K562 (cell line): ENCODE results near the gene ABCD3. TPM values are rescaled to one million over a fixed set of nuclear protein-coding genes. Genes with fewer than 3 reads are reported as not detected.

ENCODE experiments used
- BRD9 ChIP-seq: fragments of 450-650 bp; IDR thresholded peaks from 2 replicates; pipeline ENCODE4 v1.6.1; 2018; ENCODE audit warnings: low read depth; ENCODE audit not compliant: partially characterized antibody
- RAD21 ChIP-seq, 2 experiments: fragments of 250-450 bp in 1 of 2; fragments of 450-650 bp in 1 of 2; sonication (Bioruptor Pico) in 1 of 2; formaldehyde crosslinking in 1 of 2; IDR thresholded peaks in 1 of 2; conservative IDR thresholded peaks in 1 of 2; 2 replicates each; pipeline versions ENCODE4 v1.4.0 to v1.8.0; 2020 to 2022; ENCODE audit warnings: mild to moderate bottlenecking in 2 of 2, moderate library complexity in 1 of 2
- RBM25 ChIP-seq: fragments of 200-400 bp; formaldehyde crosslinking; IDR thresholded peaks from 2 replicates; pipeline ENCODE4 v1.6.1; 2018; ENCODE audit warnings: low read length, low read depth, moderate library complexity; ENCODE audit not compliant: severe bottlenecking
- ZNF175 ChIP-seq: fragments of 200-800 bp; sonication (Bioruptor generic); IDR thresholded peaks from 2 replicates; pipeline ENCODE4 v1.6.1; 2016; ENCODE audit warnings: low read depth, mild to moderate bottlenecking, missing genetic modification characterization, missing compliant biosample characterization
- ZNF23 ChIP-seq: fragments of 250-450 bp; sonication (Bioruptor Pico); IDR thresholded peaks from 2 replicates; pipeline ENCODE4 v1.4.0; 2020; ENCODE audit warnings: mild to moderate bottlenecking
- polyA plus RNA-seq, 8 experiments: library from polyadenylated mRNA; depleted of rRNA in 4 of 8; stranded (reverse) in 5 of 8; unstranded in 3 of 8; fragments of >200 nt; fragmentation: Nextera tagmentation in 2 of 8; fragmentation: Illumina TruSeq in 1 of 8; extraction: Ambion mirVana in 2 of 8; extraction: Trizol in 1 of 8; gene quantifications; 2 replicates each; pipeline versions ENCODE4 v1.2.1 to v1.2.3, GENCODE V29; 2011 to 2014; ENCODE audit warnings: inconsistent platforms in 1 of 8, missing spikeins in 1 of 8
- total RNA-seq, 7 experiments: library from RNA; depleted of rRNA in 6 of 7; stranded (reverse); fragments of >200 nt in 6 of 7; fragmentation: Illumina TruSeq in 2 of 7; extraction: Trizol in 2 of 7; gene quantifications; 2 replicates each; pipeline versions ENCODE4 v1.2.1 to v1.2.3, GENCODE V29; 2011 to 2021; ENCODE audit warnings: low replicate concordance in 1 of 7
- TF ChIP-seq, protein P1 (sequence below), 2 experiments: fragments of 450-650 bp; formaldehyde crosslinking in 1 of 2; IDR thresholded peaks; 2 replicates each; pipeline versions ENCODE4 v1.4.0 to v1.6.1; 2014 to 2020; ENCODE audit warnings: mild to moderate bottlenecking in 2 of 2, borderline replicate concordance in 1 of 2, low read depth in 1 of 2

The ABCD3 gene
- total and polyA plus RNA-seq, 9 of the 15 experiments (the other 6 are each of a cell fraction or from before 2014, with no cell fraction given): 11.0 to 30.7 (median 15.5) TPM

GRCh38 chr1:94396356-94397010, 21.7 kb upstream of the ABCD3 start (continued):
- TF ChIP-seq, protein P1, sequence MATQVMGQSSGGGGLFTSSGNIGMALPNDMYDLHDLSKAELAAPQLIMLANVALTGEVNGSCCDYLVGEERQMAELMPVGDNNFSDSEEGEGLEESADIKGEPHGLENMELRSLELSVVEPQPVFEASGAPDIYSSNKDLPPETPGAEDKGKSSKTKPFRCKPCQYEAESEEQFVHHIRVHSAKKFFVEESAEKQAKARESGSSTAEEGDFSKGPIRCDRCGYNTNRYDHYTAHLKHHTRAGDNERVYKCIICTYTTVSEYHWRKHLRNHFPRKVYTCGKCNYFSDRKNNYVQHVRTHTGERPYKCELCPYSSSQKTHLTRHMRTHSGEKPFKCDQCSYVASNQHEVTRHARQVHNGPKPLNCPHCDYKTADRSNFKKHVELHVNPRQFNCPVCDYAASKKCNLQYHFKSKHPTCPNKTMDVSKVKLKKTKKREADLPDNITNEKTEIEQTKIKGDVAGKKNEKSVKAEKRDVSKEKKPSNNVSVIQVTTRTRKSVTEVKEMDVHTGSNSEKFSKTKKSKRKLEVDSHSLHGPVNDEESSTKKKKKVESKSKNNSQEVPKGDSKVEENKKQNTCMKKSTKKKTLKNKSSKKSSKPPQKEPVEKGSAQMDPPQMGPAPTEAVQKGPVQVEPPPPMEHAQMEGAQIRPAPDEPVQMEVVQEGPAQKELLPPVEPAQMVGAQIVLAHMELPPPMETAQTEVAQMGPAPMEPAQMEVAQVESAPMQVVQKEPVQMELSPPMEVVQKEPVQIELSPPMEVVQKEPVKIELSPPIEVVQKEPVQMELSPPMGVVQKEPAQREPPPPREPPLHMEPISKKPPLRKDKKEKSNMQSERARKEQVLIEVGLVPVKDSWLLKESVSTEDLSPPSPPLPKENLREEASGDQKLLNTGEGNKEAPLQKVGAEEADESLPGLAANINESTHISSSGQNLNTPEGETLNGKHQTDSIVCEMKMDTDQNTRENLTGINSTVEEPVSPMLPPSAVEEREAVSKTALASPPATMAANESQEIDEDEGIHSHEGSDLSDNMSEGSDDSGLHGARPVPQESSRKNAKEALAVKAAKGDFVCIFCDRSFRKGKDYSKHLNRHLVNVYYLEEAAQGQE (IDR thresholded peaks at IDR 0.05; ENCODE audit: borderline replicate concordance): peak; percentile 19; the same call in 1 of the 2 replicates
- TF ChIP-seq, protein P1 (CRISPR knock-in tag; IDR thresholded peaks at IDR 0.05; ENCODE audit: low read depth): no peak
- TF ChIP-seq RBM25 (no peak), RAD21 (CRISPR knock-in tag; conservative IDR thresholded peaks at IDR 0.05 in 1 of 2, IDR thresholded peaks at IDR 0.05 in 1 of 2) (peak in 1 of 2 experiments; percentile 40; a peak in 2 of 4 replicates), ZNF23 (CRISPR knock-in tag) (no peak), ZNF175 (CRISPR knock-in tag) (no peak), BRD9 (no peak)
